SK-N-MC (cell line): Measurements from ENCODE around the gene CCRL2.

ENCODE experiments used
- DNase-seq: peaks from one replicate; pipeline ENCODE4 v3.0.0-alpha.2; 2011; ENCODE audit warnings: low read depth, low spot score
- H3K27ac ChIP-seq: fragments of 200-600 bp; sonication (generic); 2 replicates; pipeline ENCODE4 v1.5.1; 2016; ENCODE audit warnings: mixed run types
- H3K36me3 ChIP-seq: fragments of 200-600 bp; sonication (generic); 2 replicates; pipeline ENCODE4 v1.6.1; 2017; ENCODE audit warnings: antibody characterized with exemption, low read length, mixed read lengths; ENCODE audit not compliant: insufficient read depth
- H3K4me3 ChIP-seq: fragments of 200-600 bp; sonication (generic); 2 replicates; pipeline ENCODE4 v1.5.1; 2016
- H3K9ac ChIP-seq: fragments of 200-600 bp; sonication (generic); 2 replicates; pipeline ENCODE4 v1.8.0; 2017; ENCODE audit warnings: mixed run types, mixed read lengths; ENCODE audit not compliant: insufficient read length
- H3K9me3 ChIP-seq: fragments of 200-600 bp; sonication (generic); 2 replicates; pipeline ENCODE4 v1.6.1; 2017; ENCODE audit warnings: low read depth, mild to moderate bottlenecking, antibody characterized with exemption, low read length, moderate library complexity, mixed read lengths
- EZH2 ChIP-seq: fragments of 200-600 bp; sonication (generic); IDR thresholded peaks from one replicate; pipeline ENCODE4 v1.6.1; 2017; ENCODE audit warnings: antibody characterized with exemption
- FOXP2 ChIP-seq: optimal IDR thresholded peaks from 2 replicates; pipeline ENCODE3; 2011; ENCODE audit warnings: mild to moderate bottlenecking, moderate library complexity; ENCODE audit not compliant: insufficient read depth; ENCODE audit errors: extremely low read length, control extremely low read depth
- POLR2AphosphoS5 ChIP-seq: IDR thresholded peaks from 2 replicates; pipeline ENCODE4 v1.6.1; 2012; ENCODE audit warnings: mild to moderate bottlenecking, low read depth, low read length, borderline replicate concordance

CCRL2 gene

GRCh38 chr3:46406788-46407611 lies at the start of gene CCRL2, which contains the start of gene CCR5AS:
TSS of gene CCRL2 (plus strand) at chr3:46407259. CDS start at chr3:46408080, 821 bp downstream.
TSS of gene CCR5AS (minus strand) at chr3:46407066.
- Histone ChIP-seq H3K9me3 (no peaks in the 10 kb centered on the region), H3K36me3 (no peaks in the 10 kb centered on the region), H3K27ac (no peak within 1 kb of the TSS), H3K9ac (no peak within 1 kb of the TSS), H3K4me3 (no peak within 1 kb of the TSS)
- TF ChIP-seq FOXP2 (no peak), POLR2AphosphoS5 (no peak), EZH2 (no peak)
- DNase-seq = no peak

- no peak for DNase-seq
- Histone ChIP-seq H3K4me3 (no peak overlapping the region), H3K9me3 (no peaks in the 10 kb centered on the region), H3K36me3 (no peaks in the 10 kb centered on the region), H3K9ac (no peak overlapping the region), H3K27ac (no peak overlapping the region)
- TF ChIP-seq EZH2 = no peak
- TF ChIP-seq POLR2AphosphoS5 = no peak
- TF ChIP-seq FOXP2 = no peak
Observed at GRCh38 chr3:46358466-46358865, 48.6 kb upstream of the CCRL2 start.

GRCh38 chr3:46359733-46360493 lies 47.1 kb upstream of the CCRL2 start:
- Histone ChIP-seq H3K4me3 (no peak overlapping the region), H3K27ac (no peak overlapping the region), H3K9me3 (no peaks in the 10 kb centered on the region), H3K36me3 (no peaks in the 10 kb centered on the region), H3K9ac (no peak overlapping the region)
- DNase-seq = no peak
- no peak for TF ChIP-seq FOXP2
- no peak for TF ChIP-seq EZH2

- Histone ChIP-seq H3K36me3 (no peaks in the 10 kb centered on the region), H3K9ac (no peak overlapping the region), H3K4me3 (no peak overlapping the region), H3K9me3 (no peaks in the 10 kb centered on the region), H3K27ac (no peak overlapping the region)
- no peak for TF ChIP-seq POLR2AphosphoS5
- TF ChIP-seq EZH2 = no peak
- TF ChIP-seq FOXP2 = no peak
- DNase-seq = no peak
Observed at GRCh38 chr3:46360907-46361306, 46.2 kb upstream of the CCRL2 start.

- H3K9ac ChIP-seq = no peak overlapping the region
- H3K4me3 ChIP-seq = no peak overlapping the region
- no peak for TF ChIP-seq POLR2AphosphoS5
- no peak for TF ChIP-seq FOXP2
- TF ChIP-seq EZH2 = no peak
- no peaks in the 10 kb centered on the region for H3K9me3 ChIP-seq
- DNase-seq = no peak
- H3K27ac ChIP-seq = no peak overlapping the region
- no peaks in the 10 kb centered on the region for H3K36me3 ChIP-seq
Observed at GRCh38 chr3:46361408-46362283, 45.4 kb upstream of the CCRL2 start.

GRCh38 chr3:46365041-46365440 lies 42.0 kb upstream of the CCRL2 start:
- TF ChIP-seq EZH2 (no peak), POLR2AphosphoS5 (no peak), FOXP2 (no peak)
- no peak overlapping the region for H3K27ac ChIP-seq

GRCh38 chr3:46365737-46366524 lies 41.1 kb upstream of the CCRL2 start:
- Histone ChIP-seq H3K4me3 (no peak overlapping the region), H3K36me3 (no peaks in the 10 kb centered on the region), H3K9ac (no peak overlapping the region), H3K9me3 (no peaks in the 10 kb centered on the region), H3K27ac (no peak overlapping the region)
- TF ChIP-seq FOXP2 = no peak
- no peak for TF ChIP-seq EZH2
- no peak for TF ChIP-seq POLR2AphosphoS5
- no peak for DNase-seq

More at GRCh38 chr3:46365041-46365440, 42.0 kb upstream of the CCRL2 start:
- Histone ChIP-seq H3K36me3 (no peaks in the 10 kb centered on the region), H3K4me3 (no peak overlapping the region), H3K9ac (no peak overlapping the region), H3K9me3 (no peaks in the 10 kb centered on the region)
- no peak for DNase-seq

GRCh38 chr3:46367811-46368210 lies 39.2 kb upstream of the CCRL2 start:
- TF ChIP-seq POLR2AphosphoS5 = no peak
- TF ChIP-seq EZH2 = no peak
- TF ChIP-seq FOXP2 = no peak
- Histone ChIP-seq H3K9ac (no peak overlapping the region), H3K4me3 (no peak overlapping the region), H3K36me3 (no peaks in the 10 kb centered on the region), H3K9me3 (no peaks in the 10 kb centered on the region), H3K27ac (no peak overlapping the region)
- DNase-seq = no peak
